Transverse colon (tissue), 4 donors: ENCODE measurements around the gene CAPN5. TPM values are rescaled to one million over a fixed set of nuclear protein-coding genes. Genes with fewer than 3 reads are reported as not detected.
A peak's percentile ranks its signal among the peaks of the same experiment; 100 is the strongest.

Experiments
- DNase-seq: peaks from one replicate; pipeline ENCODE4 v3.0.0-alpha.2; 2019
- H3K27ac ChIP-seq, 4 donors: fragments of 200-600 bp; sonication (generic); 2 replicates each; pipeline ENCODE4 v1.5.1; 2016 to 2018; ENCODE audit warnings: inconsistent platforms in 4 of 4
- H3K27me3 ChIP-seq: fragments of 200-600 bp; sonication (generic); 2 replicates; pipeline ENCODE4 v1.5.1; 2017; ENCODE audit warnings: inconsistent platforms
- H3K36me3 ChIP-seq, 4 donors: fragments of 200-600 bp; sonication (generic); 2 replicates each; pipeline ENCODE4 v1.5.1; 2017 to 2019; ENCODE audit warnings: inconsistent platforms in 4 of 4
- H3K4me1 ChIP-seq, 4 donors: fragments of 200-600 bp; sonication (generic); 2 replicates each; pipeline ENCODE4 v1.5.1; 2017 to 2020; ENCODE audit warnings: inconsistent platforms in 4 of 4
- H3K4me3 ChIP-seq, 4 donors: fragments of 200-600 bp; sonication (generic); 1 replicate in 1 of 4; 2 replicates in 3 of 4; pipeline versions ENCODE4 v1.5.1 to v1.6.1; 2017 to 2019; ENCODE audit warnings: inconsistent platforms in 4 of 4
- H3K9me3 ChIP-seq, 2 donors: fragments of 200-600 bp; sonication (generic); 2 replicates each; pipeline ENCODE4 v1.5.1; 2017 to 2019; ENCODE audit warnings: inconsistent platforms in 2 of 2
- CTCF ChIP-seq, 5 experiments: fragments of 200-600 bp in 3 of 5; fragments of 450-650 bp in 2 of 5; sonication (generic) in 3 of 5; IDR thresholded peaks; 1 replicate in 2 of 5; 2 replicates in 3 of 5; pipeline ENCODE4 v1.5.1; 2016 to 2017; ENCODE audit warnings: antibody characterized with exemption in 5 of 5, inconsistent platforms in 3 of 5, mild to moderate bottlenecking in 2 of 5, moderate library complexity in 1 of 5
- EP300 ChIP-seq: sonication (generic); formaldehyde crosslinking; IDR thresholded peaks from one replicate; pipeline ENCODE4 v1.6.1; 2017; ENCODE audit warnings: antibody characterized with exemption, low read depth
- POLR2A ChIP-seq: fragments of 450-650 bp; IDR thresholded peaks from one replicate; pipeline ENCODE4 v1.6.1; 2016; ENCODE audit warnings: antibody characterized with exemption, mild to moderate bottlenecking, moderate library complexity
- POLR2AphosphoS5 ChIP-seq, 3 donors: sonication (generic); formaldehyde crosslinking; IDR thresholded peaks; one replicate each; pipeline ENCODE4 v1.6.1; 2016; ENCODE audit warnings: antibody characterized with exemption in 3 of 3
- WGBS, 2 donors: methylation state at CpG; one replicate each; pipeline ENCODE4 v1.1.5; 2018; ENCODE audit warnings: low coverage in 1 of 2; 5-methylcytosine and 5-hydroxymethylcytosine counted together
- in situ Hi-C, 4 donors: fragments of 200-750 bp; cut with MboI; loops; one replicate each; pipeline versions ENCODE4 v1.15.0 to v1.15.1; 2017; ENCODE audit warnings: low sequenced_read_pairs in 3 of 4, low pct_ligation_motif_present in 1 of 4, low pct_unique_long_range_greater_than_20kb in 1 of 4
- intact Hi-C: fragments of 100-400 bp; cut with DNase I; formaldehyde crosslinking; loops from one replicate; pipeline ENCODE4 v1.15.1; 2023; ENCODE audit warnings: low total_unique reads
- total RNA-seq, 4 donors: library from RNA; depleted of rRNA; stranded (reverse); fragments of >200 nt; gene quantifications; one replicate each; pipeline ENCODE4 v1.1.0, GENCODE V29; 2016

Gene CAPN5
- total RNA-seq, 4 donors from 2014 or later, result 210 to 290 (median 214) TPM

GRCh38 chr11:77140231-77140851, 73.6 kb downstream of the CAPN5 start:
- no peaks in the 10 kb centered on the region for H3K36me3 ChIP-seq
- DNase-seq, result no peak
- no peaks in the 10 kb centered on the region for H3K9me3 ChIP-seq
- intact Hi-C loops, result no loop called here
- H3K27me3 ChIP-seq, result peaks cover 9% of the 10 kb centered on the region
- in situ Hi-C loops, result no loop called here
- H3K27ac ChIP-seq, result peak overlapping the region in 3 of 4 donors; percentile 1 to 26 (median 17)
- 68% methylated on average over 8 of the region's 8 CpGs; no CpG with 5 or more reads in 1 of the 2 donors for WGBS, 2 donors
- peaks cover 0 to 24% (median 2%) of the 10 kb centered on the region in 4 donors for H3K4me1 ChIP-seq
- no peak overlapping the region for H3K4me3 ChIP-seq
- TF ChIP-seq EP300, result no peak
- no peak for TF ChIP-seq POLR2A
- no peak for TF ChIP-seq POLR2AphosphoS5 (IDR thresholded peaks at IDR 0.05)
- TF ChIP-seq CTCF (IDR thresholded peaks at IDR 0.05), result no peak

- no peak for DNase-seq
- H3K9me3 ChIP-seq, result no peaks in the 10 kb centered on the region
- H3K27me3 ChIP-seq, result peaks cover 9% of the 10 kb centered on the region
- in situ Hi-C loops (no loop called here), intact Hi-C loops (no loop called here)
- peaks cover 0 to 25% (median 2%) of the 10 kb centered on the region in 4 donors for H3K4me1 ChIP-seq
- TF ChIP-seq POLR2AphosphoS5 (IDR thresholded peaks at IDR 0.05) (no peak), CTCF (IDR thresholded peaks at IDR 0.05) (no peak), POLR2A (no peak), EP300 (no peak)
- H3K4me3 ChIP-seq, result no peak overlapping the region
- WGBS, 2 donors, result 80 to 95% methylated on average over 3 to 4 of the region's 4 CpGs
- no peaks in the 10 kb centered on the region for H3K36me3 ChIP-seq
- H3K27ac ChIP-seq, result no peak overlapping the region
Observed at GRCh38 chr11:77141034-77141433, 74.3 kb downstream of the CAPN5 start.

GRCh38 chr11:77141475-77141874, 74.7 kb downstream of the CAPN5 start:
- intact Hi-C loops, result no loop called here
- H3K36me3 ChIP-seq, result no peaks in the 10 kb centered on the region
- no peak overlapping the region for H3K27ac ChIP-seq
- no peak for DNase-seq
- TF ChIP-seq POLR2AphosphoS5 (IDR thresholded peaks at IDR 0.05) (no peak), CTCF (IDR thresholded peaks at IDR 0.05) (no peak), POLR2A (no peak), EP300 (no peak)
- H3K9me3 ChIP-seq, result no peaks in the 10 kb centered on the region
- H3K4me3 ChIP-seq, result no peak overlapping the region
- H3K4me1 ChIP-seq, result peaks cover 0 to 25% (median 2%) of the 10 kb centered on the region in 4 donors
- in situ Hi-C loops, result no loop called here
- WGBS, 2 donors, result 92 to 96% methylated on average over 2 to 4 of the region's 4 CpGs
- H3K27me3 ChIP-seq, result peaks cover 9% of the 10 kb centered on the region

- 91 to 100% methylated on average over 2 to 11 of the region's 11 CpGs for WGBS, 2 donors
- Histone ChIP-seq H3K27me3 (peaks cover 8% of the 10 kb centered on the region), H3K9me3 (no peaks in the 10 kb centered on the region), H3K4me3 (no peak overlapping the region), H3K4me1 (peaks cover 0 to 25% (median 2%) of the 10 kb centered on the region in 4 donors), H3K27ac (no peak overlapping the region), H3K36me3 (no peaks in the 10 kb centered on the region)
- intact Hi-C loops (no loop called here), in situ Hi-C loops (no loop called here)
- TF ChIP-seq CTCF (IDR thresholded peaks at IDR 0.05) (no peak), POLR2A (no peak), POLR2AphosphoS5 (IDR thresholded peaks at IDR 0.05) (no peak), EP300 (no peak)
- DNase-seq, result no peak
Observed at GRCh38 chr11:77142091-77142975, 75.6 kb downstream of the CAPN5 start.
